Tibial artery (tissue), 4 donors: ENCODE results near the gene P3H2.

Experiments
- DNase-seq, 2 donors: peaks; one replicate each; pipeline ENCODE4 v3.0.0-alpha.2; 2019
- H3K27ac ChIP-seq, 2 donors: fragments of 200-600 bp; sonication (generic) in 1 of 2; 1 replicate in 1 of 2; 2 replicates in 1 of 2; pipeline ENCODE4 v1.5.1; 2018 to 2019; ENCODE audit warnings: mild to moderate bottlenecking in 1 of 2
- H3K27me3 ChIP-seq, 2 donors: fragments of 200-600 bp; sonication (generic) in 1 of 2; one replicate each; pipeline versions ENCODE4 v1.5.1 to v1.6.0; 2016 to 2019
- H3K36me3 ChIP-seq, 3 donors: fragments of 200-600 bp; sonication (generic) in 2 of 3; one replicate each; pipeline ENCODE4 v1.5.1; 2016 to 2019; ENCODE audit warnings: mild to moderate bottlenecking in 2 of 3
- H3K4me1 ChIP-seq, 4 donors: fragments of 200-600 bp; sonication (generic) in 2 of 4; 1 replicate in 3 of 4; 2 replicates in 1 of 4; pipeline ENCODE4 v1.5.1; 2016 to 2019
- H3K4me3 ChIP-seq, 2 donors: fragments of 200-600 bp; sonication (generic) in 1 of 2; 1 replicate in 1 of 2; 2 replicates in 1 of 2; pipeline ENCODE4 v1.5.1; 2018 to 2019; ENCODE audit warnings: mild to moderate bottlenecking in 2 of 2
- H3K9me3 ChIP-seq, 3 donors: fragments of 200-600 bp; sonication (generic) in 1 of 3; one replicate each; pipeline ENCODE4 v1.5.1; 2016 to 2019
- intact Hi-C: fragments of 100-400 bp; cut with DNase I; formaldehyde crosslinking; loops from one replicate; pipeline ENCODE4 v1.15.0; 2023; ENCODE audit warnings: low total_unique reads
- TF ChIP-seq, protein P1 (sequence below), 2 experiments: fragments of 200-600 bp in 1 of 2; fragments of 450-650 bp in 1 of 2; IDR thresholded peaks; one replicate each; pipeline ENCODE4 v1.5.1; 2017 to 2019; ENCODE audit warnings: antibody characterized with exemption in 2 of 2, mild to moderate bottlenecking in 1 of 2, moderate library complexity in 1 of 2

Gene P3H2

DNA sequence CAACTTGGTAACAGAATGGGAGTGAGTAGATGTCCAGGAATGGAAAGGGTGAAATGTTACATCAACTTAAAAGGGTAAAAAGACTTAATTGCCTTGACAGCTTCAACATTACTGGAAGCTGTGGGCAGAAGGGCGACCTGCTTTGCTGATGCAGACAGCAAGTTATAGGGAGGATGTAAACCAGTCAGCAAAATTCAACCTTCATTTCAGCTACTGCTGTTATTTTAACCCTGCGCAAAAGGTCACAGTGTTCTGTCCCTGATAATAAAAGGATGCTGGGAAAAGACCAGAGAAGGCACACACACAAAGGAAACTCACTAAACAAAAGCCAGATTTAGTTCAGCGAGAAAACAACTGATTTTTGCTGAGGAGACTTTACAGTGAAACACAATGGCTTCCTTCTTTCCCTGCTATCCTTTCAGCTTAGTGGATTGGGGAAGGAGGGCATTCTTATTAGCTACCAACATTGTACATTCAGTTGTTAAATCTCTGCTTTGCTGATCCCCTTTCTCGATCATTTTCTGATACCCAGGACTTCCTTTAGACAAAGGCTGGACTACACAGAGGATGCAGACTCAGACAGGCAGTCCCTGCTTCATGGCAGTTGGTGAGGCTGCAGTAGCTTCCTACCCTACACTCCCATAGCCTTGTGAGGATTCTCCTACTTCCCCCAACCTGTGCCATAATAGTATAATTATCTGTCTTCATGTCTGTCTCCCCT, 62.0 kb downstream of the P3H2 start:
- no peaks in the 10 kb centered on the region for H3K9me3 ChIP-seq
- H3K27me3 ChIP-seq, result no peaks in the 10 kb centered on the region
- no peak overlapping the region for H3K4me3 ChIP-seq
- H3K27ac ChIP-seq, result no peak overlapping the region
- intact Hi-C loops, result no loop called here
- DNase-seq, result no peak
- TF ChIP-seq, protein P1, sequence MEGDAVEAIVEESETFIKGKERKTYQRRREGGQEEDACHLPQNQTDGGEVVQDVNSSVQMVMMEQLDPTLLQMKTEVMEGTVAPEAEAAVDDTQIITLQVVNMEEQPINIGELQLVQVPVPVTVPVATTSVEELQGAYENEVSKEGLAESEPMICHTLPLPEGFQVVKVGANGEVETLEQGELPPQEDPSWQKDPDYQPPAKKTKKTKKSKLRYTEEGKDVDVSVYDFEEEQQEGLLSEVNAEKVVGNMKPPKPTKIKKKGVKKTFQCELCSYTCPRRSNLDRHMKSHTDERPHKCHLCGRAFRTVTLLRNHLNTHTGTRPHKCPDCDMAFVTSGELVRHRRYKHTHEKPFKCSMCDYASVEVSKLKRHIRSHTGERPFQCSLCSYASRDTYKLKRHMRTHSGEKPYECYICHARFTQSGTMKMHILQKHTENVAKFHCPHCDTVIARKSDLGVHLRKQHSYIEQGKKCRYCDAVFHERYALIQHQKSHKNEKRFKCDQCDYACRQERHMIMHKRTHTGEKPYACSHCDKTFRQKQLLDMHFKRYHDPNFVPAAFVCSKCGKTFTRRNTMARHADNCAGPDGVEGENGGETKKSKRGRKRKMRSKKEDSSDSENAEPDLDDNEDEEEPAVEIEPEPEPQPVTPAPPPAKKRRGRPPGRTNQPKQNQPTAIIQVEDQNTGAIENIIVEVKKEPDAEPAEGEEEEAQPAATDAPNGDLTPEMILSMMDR (IDR thresholded peaks at IDR 0.05), result no peak
- H3K36me3 ChIP-seq, result no peaks in the 10 kb centered on the region
- peaks cover 0 to 28% (median 0%) of the 10 kb centered on the region in 4 donors for H3K4me1 ChIP-seq

DNA sequence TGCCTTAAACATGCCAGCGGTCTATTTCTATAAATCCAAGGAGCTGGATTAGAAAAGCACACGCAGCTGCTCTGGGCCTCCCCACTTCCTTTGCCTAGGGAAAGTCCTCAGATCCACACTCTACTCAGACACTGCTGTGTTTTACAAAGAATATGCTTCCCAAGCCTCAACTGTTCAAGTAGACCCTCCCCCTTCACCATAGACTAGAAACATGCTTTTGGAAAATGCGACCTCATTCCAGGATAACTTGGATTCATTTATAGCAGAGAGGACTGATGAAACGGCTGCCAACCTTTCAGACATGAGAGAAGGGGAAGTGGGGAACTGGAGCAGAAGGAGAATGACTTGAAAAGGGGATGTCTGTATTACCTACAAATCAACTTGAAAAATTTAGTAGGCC, 64.0 kb downstream of the P3H2 start:
- Histone ChIP-seq H3K36me3 (no peaks in the 10 kb centered on the region), H3K27me3 (no peaks in the 10 kb centered on the region), H3K27ac (peak overlapping the region in 1 of 2 donors; percentile 25), H3K9me3 (no peaks in the 10 kb centered on the region), H3K4me3 (no peak overlapping the region), H3K4me1 (peaks cover 0 to 28% (median 0%) of the 10 kb centered on the region in 4 donors)
- intact Hi-C loops, result no loop called here
- no peak for DNase-seq
- TF ChIP-seq, protein P1 (IDR thresholded peaks at IDR 0.05), result no peak

DNA sequence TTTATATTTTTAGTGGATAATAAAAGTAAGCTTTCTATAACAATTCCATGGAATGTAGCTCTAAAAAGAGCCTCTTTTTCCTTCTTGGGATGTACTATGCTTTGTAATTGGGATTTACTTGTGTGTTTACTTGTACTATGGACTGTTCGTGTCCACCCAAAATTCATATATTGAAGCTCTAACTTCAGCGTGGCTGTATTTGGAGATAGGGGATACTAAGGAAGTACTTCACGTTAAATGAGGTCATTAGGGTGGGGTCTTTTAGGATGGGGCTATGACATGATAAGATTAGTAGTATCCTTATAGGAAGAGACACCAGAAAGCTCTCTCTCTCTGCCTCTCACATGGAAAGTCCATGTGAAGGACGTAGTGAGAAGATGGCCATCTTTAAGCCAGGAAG, 64.9 kb downstream of the P3H2 start:
- Histone ChIP-seq H3K4me1 (peaks cover 0 to 28% (median 0%) of the 10 kb centered on the region in 4 donors), H3K27ac (no peak overlapping the region), H3K27me3 (no peaks in the 10 kb centered on the region), H3K36me3 (no peaks in the 10 kb centered on the region), H3K9me3 (no peaks in the 10 kb centered on the region), H3K4me3 (no peak overlapping the region)
- intact Hi-C loops, result no loop called here
- TF ChIP-seq, protein P1 (IDR thresholded peaks at IDR 0.05), result no peak
- DNase-seq, result no peak

DNA sequence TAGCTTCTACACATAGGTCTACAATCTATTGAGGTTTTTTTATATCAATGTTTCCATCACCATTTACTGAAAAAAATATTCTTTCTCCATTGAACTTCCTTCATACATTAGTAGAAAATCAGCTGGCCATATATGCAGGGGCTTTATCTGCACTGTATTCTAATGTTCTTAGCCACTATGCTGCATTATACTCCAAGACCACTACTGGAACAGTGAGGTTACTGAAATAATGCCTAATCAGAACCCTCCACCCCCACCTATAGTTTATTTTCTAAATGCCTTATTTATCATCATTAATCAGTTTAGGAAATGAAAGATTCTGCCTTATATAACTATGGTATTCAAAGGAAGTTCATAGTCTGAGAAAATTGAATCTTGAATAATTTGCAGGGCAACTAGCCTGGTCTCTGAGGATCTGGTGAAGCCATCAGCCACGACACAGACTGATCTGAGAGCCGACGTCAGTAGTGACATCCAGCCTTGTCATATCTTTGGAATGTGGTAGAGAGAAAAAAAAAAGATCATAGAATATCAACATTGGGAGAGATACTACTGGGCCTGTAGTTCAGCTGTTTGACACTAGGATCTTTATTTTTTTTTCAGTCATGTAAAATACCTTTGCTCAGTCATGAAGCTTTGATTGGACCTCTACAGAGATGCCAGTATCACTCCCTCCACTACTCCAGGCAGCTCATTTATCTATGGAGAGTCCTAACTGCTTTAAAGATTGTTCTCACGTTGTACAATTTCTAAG, 66.6 kb downstream of the P3H2 start:
- no peaks in the 10 kb centered on the region for H3K36me3 ChIP-seq
- H3K27ac ChIP-seq, result no peak overlapping the region
- H3K4me3 ChIP-seq, result no peak overlapping the region
- no peak for DNase-seq
- H3K4me1 ChIP-seq, result peaks cover 0 to 25% (median 2%) of the 10 kb centered on the region in 4 donors
- intact Hi-C loops, result no loop called here
- TF ChIP-seq, protein P1 (IDR thresholded peaks at IDR 0.05), result no peak
- H3K9me3 ChIP-seq, result no peaks in the 10 kb centered on the region
- H3K27me3 ChIP-seq, result no peaks in the 10 kb centered on the region

DNA sequence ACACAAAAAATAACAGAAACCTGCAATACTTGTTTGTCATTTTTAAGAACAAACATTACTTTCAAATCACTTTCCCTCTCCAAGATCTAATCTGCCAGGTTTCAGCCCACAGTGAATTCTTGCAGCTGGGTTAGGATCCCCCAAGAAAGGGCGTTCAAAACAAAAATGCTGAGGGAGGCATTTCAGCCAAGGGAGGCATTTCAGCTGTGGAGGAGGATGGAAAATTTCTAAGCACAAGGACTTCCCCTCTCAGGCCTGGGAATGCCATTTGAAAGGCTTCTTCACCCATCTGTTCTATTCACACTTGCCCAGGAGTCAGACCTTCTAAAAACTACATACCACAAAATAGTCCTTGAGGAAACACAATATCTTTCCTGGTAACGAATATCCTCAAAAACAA, 69.1 kb downstream of the P3H2 start:
- no peak for DNase-seq

More for the DNA sequence above, 69.1 kb downstream of the P3H2 start:
- Histone ChIP-seq H3K4me1 (peaks cover 0 to 14% (median 7%) of the 10 kb centered on the region in 4 donors), H3K27me3 (no peaks in the 10 kb centered on the region), H3K36me3 (no peaks in the 10 kb centered on the region), H3K4me3 (no peak overlapping the region), H3K27ac (no peak overlapping the region), H3K9me3 (no peaks in the 10 kb centered on the region)
- TF ChIP-seq, protein P1 (IDR thresholded peaks at IDR 0.05), result no peak
- intact Hi-C loops, result no loop called here
